Hematopoietic multipotent progenitor cell treated with erythropoietin and hydrocortisone succinate and interleukin-3 and kit ligand, for 6 days (in vitro differentiated cells): ENCODE results near the gene VIT.
A peak's percentile ranks its signal among the peaks of the same experiment; 100 is the strongest.

Source experiments
- DNase-seq: peaks from one replicate; pipeline ENCODE4 v3.0.0-alpha.2; 2015

VIT gene

DNA sequence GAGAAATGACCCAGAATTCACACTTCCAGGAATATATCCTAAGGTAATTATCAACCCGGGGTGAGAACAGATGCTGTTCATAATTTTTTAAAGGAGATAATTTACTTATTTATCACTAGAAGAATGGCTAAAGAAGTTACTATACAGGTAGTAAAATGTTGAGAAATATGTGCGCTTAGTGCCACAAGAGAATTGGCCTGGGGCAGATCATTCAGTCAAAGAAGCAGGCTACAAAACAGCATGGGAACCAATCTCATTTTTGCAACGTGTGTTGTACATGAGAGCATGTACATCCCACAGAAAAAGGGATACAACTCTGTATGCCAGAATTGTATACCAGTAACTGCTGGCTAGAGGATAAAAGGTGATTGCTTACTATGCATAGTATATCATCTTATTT, 75.2 kb downstream of the VIT start:
- DNase-seq, result no peak

DNA sequence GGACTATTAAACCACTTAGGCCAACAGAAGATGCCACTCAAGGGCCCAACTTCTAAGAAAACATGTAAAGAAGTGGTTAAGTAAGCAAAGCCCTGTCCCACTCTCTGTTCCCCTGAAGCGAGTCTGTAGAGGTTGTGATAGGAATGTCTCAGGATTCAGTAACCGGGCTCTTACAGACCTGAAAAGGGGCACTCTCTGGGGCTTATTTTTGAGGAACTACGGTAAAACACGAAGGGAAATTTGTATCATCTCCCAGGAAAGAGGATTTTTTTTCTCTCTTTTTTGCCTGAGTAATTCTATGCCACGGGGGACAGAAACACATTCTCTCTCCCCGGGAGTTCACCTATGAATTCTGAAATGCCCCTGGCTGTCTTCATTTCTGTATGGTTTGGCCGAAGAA, 77.4 kb downstream of the VIT start:
- DNase-seq, result no peak

DNA sequence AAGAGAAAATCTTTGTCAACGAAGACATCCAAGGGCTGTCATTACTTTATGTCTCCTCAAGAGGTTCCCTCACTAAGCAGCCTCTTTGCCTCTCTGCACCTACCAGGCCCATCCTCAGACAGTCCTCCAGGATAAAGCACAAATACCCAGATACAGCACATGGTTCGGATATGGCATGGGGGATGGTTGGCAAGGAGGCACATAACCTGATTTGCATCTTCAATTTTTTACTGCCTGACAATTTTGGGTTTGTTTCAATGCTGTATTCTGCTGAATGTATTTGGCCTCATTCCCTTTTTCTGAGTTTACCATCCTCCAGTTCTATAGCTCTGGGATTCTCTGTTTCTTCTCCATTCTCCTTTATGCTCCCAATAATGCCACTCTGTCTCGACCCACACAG, 78.8 kb downstream of the VIT start:
- no peak for DNase-seq

DNA sequence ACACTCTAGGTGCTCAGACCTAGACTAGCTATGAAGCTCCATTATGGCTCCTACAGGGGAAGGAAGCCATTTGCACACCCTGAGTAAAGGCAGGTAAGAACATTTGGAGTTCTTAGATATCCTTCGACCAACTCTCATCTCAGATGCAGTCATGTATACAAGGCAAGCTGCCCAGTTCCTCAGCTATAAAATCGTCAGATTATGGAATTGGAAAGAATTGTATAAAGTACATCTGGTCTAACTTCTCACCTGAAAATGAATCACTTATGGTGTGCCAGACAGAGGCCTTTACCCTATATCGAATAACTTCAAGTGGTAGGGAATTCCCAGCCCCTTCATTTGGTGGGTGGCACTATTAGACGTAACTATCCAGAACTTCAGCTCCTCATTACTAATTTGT, 79.3 kb downstream of the VIT start:
- DNase-seq, result no peak

DNA sequence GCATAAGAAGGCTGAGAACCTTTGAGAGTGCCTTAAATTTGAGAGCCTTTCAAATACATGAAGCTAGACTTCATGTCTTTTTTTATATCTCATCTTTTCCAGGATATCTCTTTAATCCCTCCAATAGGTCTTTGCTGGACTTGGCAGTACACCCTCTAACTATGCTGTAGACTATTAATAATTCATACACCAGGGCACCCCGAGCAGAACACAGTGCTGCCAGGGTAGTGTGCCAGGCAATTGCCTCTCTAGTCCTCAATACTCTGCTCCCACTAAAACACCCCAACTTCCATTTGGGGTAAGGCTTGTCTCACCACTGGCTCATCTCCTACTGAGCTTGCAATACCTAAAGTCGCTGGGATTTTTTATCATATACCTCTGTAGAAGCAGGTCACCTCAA, 80.8 kb downstream of the VIT start:
- DNase-seq, result no peak

DNA sequence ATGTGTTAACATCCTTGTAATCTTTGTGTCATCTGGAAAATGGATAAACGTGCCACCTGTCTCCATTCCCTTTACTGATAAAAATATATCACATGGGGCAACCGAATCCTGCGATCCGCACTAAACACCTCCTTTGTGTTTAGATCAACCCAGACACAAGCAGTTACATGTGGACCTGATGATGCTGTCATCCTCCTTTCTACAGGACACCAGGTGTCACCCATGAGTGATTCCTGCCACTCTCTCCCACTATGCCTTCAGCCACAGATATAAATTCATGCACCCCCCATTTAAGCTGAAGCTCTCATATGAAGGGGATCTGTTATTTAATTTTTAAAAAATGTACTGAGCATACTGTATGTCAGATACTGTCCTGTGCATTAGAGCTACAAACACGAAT, 81.3 kb downstream of the VIT start:
- no peak for DNase-seq

DNA sequence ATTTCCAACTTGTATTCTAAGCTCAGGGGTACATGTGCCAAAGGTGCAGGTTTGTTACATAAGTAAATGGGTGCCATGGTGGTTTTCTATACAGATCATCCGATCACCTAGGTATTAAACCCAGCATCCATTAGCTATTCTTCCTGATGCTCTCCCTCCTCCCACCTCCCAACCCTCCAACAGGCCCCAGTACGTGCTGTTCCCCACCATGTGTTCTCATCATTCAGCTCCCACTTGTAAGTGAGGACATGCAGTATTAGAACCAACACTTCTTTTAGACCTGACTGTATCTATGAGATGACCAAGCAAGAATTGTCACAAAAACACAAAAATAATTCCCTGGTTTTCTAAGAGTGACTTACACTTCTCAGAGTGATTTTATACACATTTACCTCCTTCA, 83.0 kb downstream of the VIT start:
- no peak for DNase-seq

DNA sequence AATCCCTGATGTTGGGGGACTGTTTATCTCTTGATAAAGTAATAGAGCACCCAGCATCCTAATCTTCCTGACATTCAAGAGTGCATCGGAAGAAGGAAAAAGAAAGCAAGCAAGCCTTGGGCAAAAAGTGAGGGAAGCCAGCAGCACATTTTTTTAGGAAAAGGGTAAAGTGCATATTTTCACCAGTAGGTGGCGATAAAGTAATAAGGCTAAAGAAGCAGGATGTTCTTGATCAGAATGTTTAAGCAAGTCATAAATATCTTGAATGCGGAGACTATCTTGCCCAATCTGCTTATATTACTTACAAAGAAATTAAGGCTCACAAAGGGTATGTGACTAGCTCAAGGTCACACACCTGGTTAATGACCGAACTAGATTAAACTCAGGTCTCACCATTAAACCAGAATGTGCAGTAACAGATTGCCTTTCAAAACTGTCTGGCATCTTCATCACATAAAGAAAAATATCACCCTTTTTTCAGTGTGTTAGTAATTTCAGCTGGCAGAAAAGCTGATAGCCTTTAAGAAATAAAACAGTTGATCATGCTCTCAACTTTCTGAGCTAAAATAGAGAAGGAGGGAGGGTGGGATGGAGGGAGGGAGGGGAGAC, 83.8 kb downstream of the VIT start:
- DNase-seq, result peak; percentile 79

DNA sequence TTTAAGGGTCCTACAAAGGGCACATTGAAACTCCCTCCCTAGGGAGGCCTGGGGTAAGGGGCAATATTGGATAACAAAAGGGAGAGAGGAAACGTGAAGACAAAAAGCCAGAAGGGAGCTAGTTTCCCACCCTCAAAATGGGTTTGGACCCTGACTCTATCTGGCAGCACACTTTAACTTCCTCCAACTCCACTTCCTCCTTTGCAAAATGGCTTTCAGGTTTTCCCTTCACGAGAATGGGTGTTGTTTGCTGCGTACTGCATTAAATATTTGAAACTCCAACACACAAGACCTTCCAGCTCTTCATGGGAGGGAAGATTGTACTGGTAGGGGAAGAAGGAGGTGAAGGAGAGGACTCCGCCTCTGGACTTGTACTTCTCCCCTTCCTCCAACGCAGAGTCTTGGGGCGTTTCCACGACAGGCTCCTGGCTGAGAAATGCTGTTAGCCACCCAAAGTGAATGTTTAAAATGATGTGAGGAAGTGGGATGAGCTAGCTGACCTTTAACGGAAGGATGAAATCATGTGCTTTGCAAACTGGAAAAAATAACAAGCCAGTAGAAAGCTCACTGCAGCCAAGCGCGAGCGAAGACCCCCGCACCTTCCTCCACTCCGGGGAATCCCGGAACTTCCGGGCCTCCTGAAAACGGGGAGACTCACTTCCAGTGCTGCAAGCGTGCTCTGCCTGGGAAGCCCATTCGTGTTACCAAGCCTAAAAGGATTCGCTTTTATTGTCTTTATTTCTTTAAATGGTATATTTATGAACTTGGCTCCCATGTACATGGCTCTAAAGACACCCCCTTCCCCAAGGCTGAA, 85.6 kb downstream of the VIT start:
- no peak for DNase-seq

DNA sequence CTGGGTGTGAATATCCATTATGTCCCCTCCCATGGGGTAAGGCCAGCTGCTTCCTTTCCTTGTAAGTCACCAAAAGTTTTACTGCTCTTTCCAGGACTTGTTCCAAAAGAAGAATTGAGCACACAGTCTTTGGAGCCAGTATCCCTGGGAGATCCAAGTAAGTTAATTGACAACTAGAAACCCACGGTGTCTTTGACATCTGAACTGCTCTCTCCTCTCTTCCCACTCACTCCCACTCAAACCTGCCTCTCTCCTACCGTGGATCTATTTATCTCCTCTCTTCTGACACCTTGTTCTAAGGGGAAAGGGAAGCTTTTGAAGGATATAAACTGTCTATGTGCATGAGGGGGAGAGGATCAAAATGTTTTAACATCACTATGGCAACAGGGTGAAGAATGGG, 86.7 kb downstream of the VIT start:
- DNase-seq, result no peak

DNA sequence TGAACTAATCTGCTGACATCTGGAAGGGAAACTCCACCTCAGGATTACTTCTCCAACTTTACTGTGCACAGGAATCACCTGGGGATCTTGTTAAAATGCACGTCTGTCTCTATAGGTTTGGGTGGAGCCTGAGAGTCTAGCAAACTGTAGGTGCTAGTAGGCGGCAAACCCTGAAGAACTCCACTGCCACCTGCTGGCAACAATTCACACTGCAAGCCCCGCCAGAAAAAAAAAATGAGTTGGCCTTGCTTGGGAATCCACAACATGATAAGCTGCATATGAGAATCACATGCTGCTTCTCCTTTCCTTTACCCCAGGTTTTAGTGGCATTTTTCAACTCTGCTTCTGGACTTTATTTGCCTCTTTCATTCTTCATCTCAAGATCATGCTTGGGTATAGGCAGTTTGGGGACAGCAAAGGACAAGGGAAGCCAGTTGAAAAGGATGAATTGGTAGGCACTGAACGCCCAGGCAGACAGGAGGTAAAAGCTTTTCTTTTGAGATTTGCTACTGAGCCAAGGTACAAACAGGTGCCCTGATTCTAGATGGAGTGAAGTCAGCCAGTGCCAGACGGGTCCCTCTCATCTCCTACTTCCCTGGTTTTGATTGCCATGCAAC, 88.8 kb downstream of the VIT start:
- DNase-seq, result peak; percentile 78

DNA sequence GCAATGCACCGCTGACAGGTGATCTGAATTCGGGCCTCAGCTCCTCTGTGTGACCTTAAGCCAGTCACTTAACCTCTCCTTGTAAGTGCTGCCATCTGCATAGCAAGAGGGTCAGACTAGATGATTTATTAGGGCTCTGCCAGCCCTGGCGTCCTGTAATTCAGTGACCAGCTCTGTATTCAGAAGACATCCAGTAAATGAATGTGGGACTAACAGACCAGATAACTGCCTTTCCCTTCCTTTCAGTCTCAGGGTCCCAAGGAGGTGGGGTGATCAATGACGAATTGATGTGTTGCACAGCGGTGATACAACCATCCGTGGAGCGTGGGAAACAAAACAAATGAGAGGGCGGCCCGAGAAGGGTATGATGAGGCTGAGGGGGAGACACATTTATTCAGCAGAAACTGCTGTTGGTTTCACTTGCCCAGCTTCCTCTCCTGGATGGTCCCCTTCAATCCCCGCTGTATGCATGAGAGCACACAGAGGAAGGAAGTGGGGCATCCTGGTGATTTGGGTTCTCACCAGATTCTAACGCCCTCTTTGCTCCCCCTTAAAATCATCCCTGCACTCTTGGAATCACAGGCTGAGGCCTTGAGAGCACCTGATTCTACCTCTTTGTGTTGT, 92.8 kb downstream of the VIT start:
- DNase-seq, result no peak

DNA sequence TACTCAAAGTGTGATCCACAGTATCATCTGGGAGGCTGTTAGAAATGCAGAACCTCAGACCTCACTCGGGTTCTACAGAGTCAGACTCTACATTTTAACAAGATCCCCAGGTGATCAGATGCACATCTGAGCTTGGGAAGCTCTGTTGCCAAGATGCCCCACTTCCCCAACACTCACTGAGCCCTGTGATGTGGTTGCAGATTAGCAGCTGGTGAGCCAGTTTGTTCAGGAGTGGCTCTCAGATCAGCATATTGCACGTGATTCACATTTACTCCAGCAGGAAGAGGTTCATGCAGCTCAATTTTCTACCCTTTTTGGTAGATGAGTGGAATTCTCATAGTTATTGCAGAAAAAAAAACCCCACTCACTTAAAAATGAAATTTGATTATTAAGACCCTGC, 96.4 kb downstream of the VIT start:
- peak; percentile 15 for DNase-seq

DNA sequence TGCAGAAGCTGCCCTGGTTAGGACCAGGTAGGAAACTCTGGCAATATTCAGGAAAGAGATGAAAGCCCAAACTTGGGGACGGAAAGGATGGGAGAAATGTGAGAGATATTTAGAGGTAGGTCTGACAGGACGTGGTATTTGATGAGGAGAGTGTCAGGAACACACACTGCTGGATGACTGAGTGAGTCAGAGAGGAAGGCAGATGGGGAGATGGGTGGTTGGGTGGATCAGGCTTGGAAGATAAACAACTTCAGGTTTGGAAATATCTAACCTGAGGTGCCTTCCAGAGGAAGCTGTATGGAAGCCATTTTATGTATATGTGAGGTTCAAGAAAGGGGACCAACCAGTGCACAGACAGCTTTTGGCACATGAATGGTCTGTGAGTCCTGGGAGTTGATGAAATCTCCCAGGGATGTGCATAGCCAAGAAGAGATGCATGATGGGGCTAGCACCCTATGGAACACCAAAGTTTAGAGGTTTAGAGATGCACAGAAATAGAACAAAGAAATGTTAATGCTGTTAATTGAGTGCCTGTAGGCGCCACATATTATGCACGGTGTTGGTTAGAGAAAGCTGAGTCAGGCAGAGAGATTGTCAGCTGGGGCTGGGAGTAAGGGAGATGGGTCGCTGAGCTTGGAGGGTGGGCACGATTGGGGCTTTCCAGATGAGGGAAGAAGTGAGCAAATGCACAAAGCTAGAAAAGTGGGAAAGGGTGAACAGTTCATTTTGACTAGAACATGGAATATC, 101.0 kb downstream of the VIT start:
- no peak for DNase-seq

DNA sequence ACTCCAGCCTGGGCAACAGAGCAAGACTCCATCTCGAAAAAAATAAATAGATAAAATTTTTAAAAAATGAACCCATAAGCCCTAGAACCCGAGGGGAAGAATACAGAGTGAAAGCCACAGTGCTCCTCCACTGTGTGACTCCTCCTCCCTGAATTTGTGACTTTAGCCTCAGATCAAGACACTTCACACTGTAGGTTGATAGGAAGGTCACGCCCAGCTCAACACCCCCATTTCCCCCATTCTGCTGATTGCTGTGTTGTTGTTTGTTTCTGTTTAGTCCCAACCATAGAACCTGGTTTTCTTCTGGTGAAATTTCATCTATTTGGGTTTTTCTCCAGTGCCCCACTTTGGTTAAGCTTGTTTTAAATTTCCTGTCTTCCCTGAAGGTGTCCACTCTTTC, 102.2 kb downstream of the VIT start:
- no peak for DNase-seq

DNA sequence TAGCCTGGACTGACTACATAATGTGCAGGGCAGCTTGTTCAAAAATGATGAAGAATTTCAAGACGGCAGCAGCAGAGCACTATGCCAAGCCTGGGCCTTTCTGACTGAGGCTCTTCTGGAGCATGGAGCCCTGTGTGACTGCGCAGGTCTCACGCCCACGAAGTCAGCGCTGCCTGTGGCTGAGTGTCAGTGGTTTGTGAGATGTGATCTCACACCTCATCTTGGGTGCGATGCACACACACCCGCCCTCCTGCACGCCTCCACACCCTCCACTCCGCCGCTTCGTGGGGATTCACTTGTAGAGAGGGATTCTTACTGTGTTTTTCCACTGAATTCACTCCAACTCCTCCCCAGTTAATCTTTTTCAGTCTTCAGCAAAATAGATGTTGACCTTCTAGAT, 103.9 kb downstream of the VIT start:
- DNase-seq, result no peak

DNA sequence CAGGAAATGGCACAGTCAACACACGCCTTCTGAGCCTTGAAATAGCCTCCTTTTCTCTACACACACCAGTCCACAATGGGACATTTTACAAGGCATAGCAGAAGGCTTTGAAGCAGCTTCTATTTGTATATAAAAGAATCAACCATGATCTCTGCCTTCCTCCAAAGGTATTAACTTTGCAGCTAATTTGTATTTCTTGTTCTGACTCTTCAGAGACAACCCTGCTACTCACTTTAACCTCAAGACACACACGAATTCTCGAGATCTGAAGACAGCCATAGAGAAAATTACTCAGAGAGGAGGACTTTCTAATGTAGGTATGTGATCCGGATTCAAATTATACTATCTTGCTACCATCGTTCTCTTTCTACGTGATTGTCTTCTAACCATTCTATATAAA, 104.6 kb downstream of the VIT start:
- DNase-seq, result no peak

DNA sequence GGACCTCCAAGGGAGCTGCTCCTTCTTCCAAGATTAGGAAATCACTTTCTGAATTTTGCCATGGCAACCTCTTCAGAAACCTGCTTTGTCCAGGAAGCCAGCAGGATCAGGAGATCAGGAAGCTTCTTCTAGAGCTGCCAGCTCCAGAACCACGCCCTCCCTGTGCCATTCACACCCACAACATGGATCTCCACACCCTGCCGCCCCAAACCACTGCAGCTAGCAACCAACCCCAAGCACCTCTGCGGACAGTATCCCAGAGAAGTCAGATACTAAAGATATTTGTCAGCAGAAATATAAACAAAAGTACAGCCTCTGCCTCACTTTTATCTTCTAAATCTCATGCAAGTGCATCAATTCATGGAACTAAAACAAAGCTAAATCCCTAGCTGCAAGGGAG, 106.4 kb downstream of the VIT start:
- DNase-seq, result no peak

DNA sequence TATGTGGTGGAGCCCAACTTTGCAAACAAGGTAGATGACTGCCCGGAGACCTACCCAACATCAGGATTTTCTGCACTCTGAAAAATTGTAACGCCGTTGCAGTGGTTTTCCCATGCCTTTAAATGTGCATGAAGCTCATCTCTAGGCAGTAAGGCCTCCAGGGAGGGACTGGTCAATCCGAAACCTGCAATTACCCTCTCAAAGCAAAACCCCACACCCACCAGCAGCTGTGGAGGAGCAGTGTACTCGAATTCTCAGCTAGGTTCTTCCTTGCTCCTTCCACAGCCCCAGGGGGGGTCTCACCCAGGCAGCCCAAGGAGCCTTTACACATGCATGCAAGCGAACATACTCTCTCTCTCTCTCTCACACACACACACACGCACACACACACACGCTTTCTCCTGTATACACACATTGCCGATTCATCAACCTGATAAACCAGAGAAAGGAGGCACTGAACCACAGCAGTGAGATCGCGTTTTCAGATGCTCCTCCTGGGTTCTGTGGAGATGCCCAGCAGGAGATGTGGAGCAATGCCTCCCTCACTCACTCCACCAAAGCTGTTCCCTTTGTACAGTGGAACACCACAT, 109.2 kb downstream of the VIT start:
- DNase-seq, result no peak

DNA sequence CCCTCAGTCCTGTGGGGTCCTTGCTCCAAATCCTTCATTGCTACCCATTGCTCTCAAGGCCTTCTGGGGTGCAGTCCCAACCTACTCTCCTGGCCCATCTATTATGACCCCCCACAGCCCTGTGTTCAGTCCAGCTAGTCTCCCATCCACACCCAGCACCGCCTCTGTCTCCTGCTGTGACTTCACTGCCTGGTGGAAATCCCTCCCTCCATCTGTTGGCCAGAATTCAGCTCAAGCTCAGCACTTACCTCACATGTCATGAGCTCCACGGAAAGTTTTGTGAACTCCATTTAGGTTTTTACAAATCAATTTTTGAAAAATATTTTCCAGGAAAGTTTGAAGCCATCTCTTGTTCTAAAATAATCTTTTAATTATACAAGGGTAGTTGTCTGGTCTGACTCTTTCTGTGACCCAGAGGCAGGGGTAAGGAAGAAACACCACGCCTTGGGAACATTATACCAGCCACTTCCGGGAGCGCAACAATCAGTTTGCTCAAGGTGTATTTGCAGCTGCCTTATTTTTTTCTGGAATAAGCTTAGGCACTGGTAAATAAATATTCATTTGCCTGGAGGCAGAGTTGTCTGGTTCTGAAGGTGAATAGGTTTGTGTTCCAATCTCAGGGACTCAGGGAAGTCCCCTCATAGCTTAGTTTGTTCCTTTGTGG, 110.8 kb downstream of the VIT start:
- no peak for DNase-seq

DNA sequence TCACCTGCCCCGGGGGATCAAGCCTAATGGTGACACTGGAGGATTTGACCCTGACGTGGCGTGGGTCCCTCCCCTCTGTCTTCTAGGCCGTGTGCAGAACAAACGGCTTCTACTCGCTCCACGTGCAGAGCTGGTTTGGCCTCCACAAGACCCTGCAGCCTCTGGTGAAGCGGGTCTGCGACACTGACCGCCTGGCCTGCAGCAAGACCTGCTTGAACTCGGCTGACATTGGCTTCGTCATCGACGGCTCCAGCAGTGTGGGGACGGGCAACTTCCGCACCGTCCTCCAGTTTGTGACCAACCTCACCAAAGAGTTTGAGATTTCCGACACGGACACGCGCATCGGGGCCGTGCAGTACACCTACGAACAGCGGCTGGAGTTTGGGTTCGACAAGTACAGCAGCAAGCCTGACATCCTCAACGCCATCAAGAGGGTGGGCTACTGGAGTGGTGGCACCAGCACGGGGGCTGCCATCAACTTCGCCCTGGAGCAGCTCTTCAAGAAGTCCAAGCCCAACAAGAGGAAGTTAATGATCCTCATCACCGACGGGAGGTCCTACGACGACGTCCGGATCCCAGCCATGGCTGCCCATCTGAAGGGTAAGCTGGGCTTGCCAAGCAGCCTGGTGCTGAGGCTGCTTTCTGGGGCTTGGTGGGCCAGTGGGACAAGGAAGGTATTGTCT, 112.0 kb downstream of the VIT start:
- DNase-seq, result no peak

DNA sequence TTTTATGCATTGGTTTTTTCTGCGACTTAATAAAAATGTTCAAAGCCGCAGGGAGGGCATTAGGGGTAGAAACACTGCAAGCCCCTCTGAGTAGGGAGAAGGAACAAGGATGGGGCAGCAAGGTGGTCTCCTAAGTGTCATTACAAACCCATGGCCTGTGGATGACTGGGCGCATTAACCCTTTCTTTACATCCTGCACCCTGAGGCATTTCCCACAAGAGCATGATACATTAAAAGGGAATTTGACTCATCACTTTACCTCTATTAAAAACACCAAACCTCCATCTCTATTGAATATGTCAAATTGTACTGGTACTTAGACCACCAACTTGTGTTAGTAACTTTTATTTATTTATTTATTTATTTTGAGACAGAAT, 112.5 kb downstream of the VIT start:
- no peak for DNase-seq
